Hepatocyte (in vitro differentiated cells): ENCODE data around the gene NPRL2. TPM values are rescaled to one million over a fixed set of nuclear protein-coding genes. Genes with fewer than 3 reads are reported as not detected.

ENCODE experiments used
- DNase-seq: peaks from one replicate; pipeline ENCODE4 v3.0.0-alpha.2; 2016; ENCODE audit warnings: low spot score
- H2AFZ ChIP-seq: fragments of 200-600 bp; sonication (generic); 2 replicates; pipeline ENCODE4 v1.6.0; 2016; ENCODE audit warnings: antibody characterized with exemption, mild to moderate bottlenecking
- H3K27ac ChIP-seq: fragments of 200-600 bp; sonication (generic); 2 replicates; pipeline ENCODE4 v1.5.1; 2016; ENCODE audit warnings: mild to moderate bottlenecking
- H3K27me3 ChIP-seq: fragments of 200-600 bp; sonication (generic); 2 replicates; pipeline ENCODE4 v1.6.1; 2016
- H3K36me3 ChIP-seq: fragments of 200-600 bp; sonication (generic); replicated peaks from 2 replicates; pipeline ENCODE4 v1.5.1; 2016; ENCODE audit warnings: low read depth; ENCODE audit not compliant: insufficient read depth
- H3K4me1 ChIP-seq: fragments of 200-600 bp; sonication (generic); 2 replicates; pipeline ENCODE4 v1.5.1; 2016; ENCODE audit warnings: mild to moderate bottlenecking, moderate library complexity; ENCODE audit not compliant: insufficient read depth
- H3K4me2 ChIP-seq: fragments of 200-600 bp; sonication (generic); 2 replicates; pipeline ENCODE4 v1.6.0; 2016
- H3K4me3 ChIP-seq: fragments of 200-600 bp; sonication (generic); 2 replicates; pipeline ENCODE4 v1.5.1; 2016; ENCODE audit warnings: mild to moderate bottlenecking
- H3K79me2 ChIP-seq: fragments of 200-600 bp; sonication (generic); 2 replicates; pipeline ENCODE4 v1.6.0; 2017; ENCODE audit warnings: mild to moderate bottlenecking
- H3K9me2 ChIP-seq: fragments of 200-600 bp; sonication (generic); replicated peaks from 2 replicates; pipeline ENCODE4 v1.6.0; 2017; ENCODE audit warnings: mild to moderate bottlenecking; ENCODE audit not compliant: insufficient read depth
- H3K9me3 ChIP-seq: fragments of 200-600 bp; sonication (generic); 2 replicates; pipeline ENCODE4 v1.5.1; 2016; ENCODE audit warnings: low read depth, mild to moderate bottlenecking
- H4K20me1 ChIP-seq: fragments of 200-600 bp; sonication (generic); 2 replicates; pipeline ENCODE4 v1.6.0; 2016; ENCODE audit warnings: mild to moderate bottlenecking; ENCODE audit not compliant: insufficient read depth, poor library complexity, severe bottlenecking
- EZH2 ChIP-seq: fragments of 200-600 bp; sonication (generic); IDR thresholded peaks from 2 replicates; pipeline ENCODE4 v1.6.1; 2016; ENCODE audit warnings: antibody characterized with exemption, mild to moderate bottlenecking, borderline replicate concordance
- EZH2phosphoT487 ChIP-seq: fragments of 200-600 bp; sonication (generic); IDR thresholded peaks from one replicate; pipeline ENCODE4 v1.6.1; 2018; ENCODE audit warnings: antibody characterized with exemption, mild to moderate bottlenecking, low read depth, moderate library complexity; ENCODE audit not compliant: unreplicated experiment, severe bottlenecking
- WGBS: methylation state at CpG from one replicate; pipeline ENCODE4 v1.1.6; 2016; ENCODE audit warnings: low lambda C conversion rate; ENCODE audit errors: missing lambda C conversion rate; 5-methylcytosine and 5-hydroxymethylcytosine counted together
- polyA plus RNA-seq: library from polyadenylated mRNA; unstranded; fragments of >200 nt; fragmentation: Nextera tagmentation; extraction: Ambion mirVana; gene quantifications from 2 replicates; pipeline ENCODE4 v1.2.1, GENCODE V29; 2016
- total RNA-seq: library from RNA; depleted of rRNA; stranded (reverse); fragments of >200 nt; gene quantifications from 2 replicates; pipeline ENCODE4 v1.2.3, GENCODE V29; 2014
- TF ChIP-seq, protein P1 (sequence below): fragments of 200-600 bp; sonication (generic); IDR thresholded peaks from 2 replicates; pipeline ENCODE4 v1.5.1; 2016; ENCODE audit warnings: antibody characterized with exemption, mild to moderate bottlenecking; ENCODE audit not compliant: poor library complexity

Gene NPRL2
- total and polyA plus RNA-seq, 2 experiments from 2014 or later, result 22.3 to 27.0 TPM

DNA sequence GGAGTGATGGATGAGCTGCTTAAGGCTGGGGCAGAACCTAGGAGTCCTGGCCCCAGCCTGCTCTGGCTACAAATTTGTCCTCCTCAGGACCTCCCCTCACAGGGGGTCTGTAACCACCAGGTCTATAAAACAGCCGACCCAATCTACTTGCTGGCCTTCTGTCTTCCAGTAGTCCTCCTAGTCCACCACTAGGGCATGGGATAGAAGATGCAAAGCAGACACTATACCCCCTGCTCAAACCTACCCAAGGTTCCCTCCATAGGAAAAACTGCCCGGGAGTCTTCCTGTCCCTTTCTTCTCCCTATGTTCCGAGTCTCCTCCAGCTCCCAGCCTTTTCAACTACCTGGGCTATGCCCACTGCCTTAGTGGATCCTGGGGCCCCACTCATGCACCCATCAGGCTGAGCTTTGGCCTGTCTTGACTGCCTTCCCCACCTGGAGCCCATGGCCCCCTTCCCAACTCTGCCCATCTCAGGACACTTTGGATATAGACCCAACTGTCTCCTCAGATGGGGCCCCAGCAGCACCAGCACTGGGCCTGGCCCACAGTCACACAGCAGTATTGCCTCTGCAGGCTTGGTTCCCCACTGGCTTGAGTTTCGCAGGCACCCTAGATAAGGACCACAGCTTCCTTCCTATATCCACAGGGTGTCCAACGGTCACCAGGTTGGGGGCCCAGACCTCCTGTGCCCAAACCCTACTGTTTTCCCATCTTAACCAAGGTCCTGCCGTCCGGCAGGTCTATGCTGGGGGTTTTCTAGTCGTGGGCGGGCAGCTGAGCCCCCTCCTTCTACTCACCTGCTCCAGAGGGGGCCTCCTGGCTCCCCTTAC is 52.5 kb downstream of the NPRL2 start:
- Histone ChIP-seq H3K4me3 (peak overlapping the region; percentile 52), H3K27me3 (no peaks in the 10 kb centered on the region), H3K4me1 (peaks cover 18% of the 10 kb centered on the region), H4K20me1 (no peaks in the 10 kb centered on the region), H3K9me2 (no peaks in the 10 kb centered on the region), H3K79me2 (peaks cover 11% of the 10 kb centered on the region), H3K4me2 (peak overlapping the region; percentile 93), H3K36me3 (no peaks in the 10 kb centered on the region), H2AFZ (no peak overlapping the region), H3K27ac (peak overlapping the region; percentile 88), H3K9me3 (no peaks in the 10 kb centered on the region)
- TF ChIP-seq EZH2phosphoT487, result no peak
- 59% methylated on average over 9 of the region's 9 CpGs for WGBS
- no peak for DNase-seq

DNA sequence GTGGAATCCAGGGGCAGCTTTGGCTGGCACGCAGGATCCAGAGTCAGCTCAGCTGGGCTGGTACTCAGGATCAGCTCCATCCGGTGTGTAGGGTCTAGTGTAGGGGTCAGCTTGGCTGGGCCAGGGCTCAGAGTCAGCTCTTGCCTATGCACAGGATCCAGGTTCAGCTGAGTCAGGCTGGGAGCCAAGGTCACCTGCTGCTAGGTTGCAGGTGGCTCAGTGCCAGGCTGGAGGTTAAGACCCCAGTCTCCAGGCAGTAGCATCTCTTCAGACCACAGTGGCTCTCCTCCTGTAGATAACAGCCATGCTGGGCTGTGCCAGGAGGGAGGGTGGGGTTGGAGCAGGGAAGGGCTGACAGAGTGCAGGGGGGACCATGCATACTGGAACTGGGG is 53.2 kb downstream of the NPRL2 start:
- WGBS, result 93% methylated on average over 2 of the region's 2 CpGs
- no peak for DNase-seq

More for the DNA sequence above, 53.2 kb downstream of the NPRL2 start:
- H3K4me2 ChIP-seq, result no peak overlapping the region
- H4K20me1 ChIP-seq, result no peaks in the 10 kb centered on the region
- no peaks in the 10 kb centered on the region for H3K9me2 ChIP-seq
- TF ChIP-seq, protein P1, sequence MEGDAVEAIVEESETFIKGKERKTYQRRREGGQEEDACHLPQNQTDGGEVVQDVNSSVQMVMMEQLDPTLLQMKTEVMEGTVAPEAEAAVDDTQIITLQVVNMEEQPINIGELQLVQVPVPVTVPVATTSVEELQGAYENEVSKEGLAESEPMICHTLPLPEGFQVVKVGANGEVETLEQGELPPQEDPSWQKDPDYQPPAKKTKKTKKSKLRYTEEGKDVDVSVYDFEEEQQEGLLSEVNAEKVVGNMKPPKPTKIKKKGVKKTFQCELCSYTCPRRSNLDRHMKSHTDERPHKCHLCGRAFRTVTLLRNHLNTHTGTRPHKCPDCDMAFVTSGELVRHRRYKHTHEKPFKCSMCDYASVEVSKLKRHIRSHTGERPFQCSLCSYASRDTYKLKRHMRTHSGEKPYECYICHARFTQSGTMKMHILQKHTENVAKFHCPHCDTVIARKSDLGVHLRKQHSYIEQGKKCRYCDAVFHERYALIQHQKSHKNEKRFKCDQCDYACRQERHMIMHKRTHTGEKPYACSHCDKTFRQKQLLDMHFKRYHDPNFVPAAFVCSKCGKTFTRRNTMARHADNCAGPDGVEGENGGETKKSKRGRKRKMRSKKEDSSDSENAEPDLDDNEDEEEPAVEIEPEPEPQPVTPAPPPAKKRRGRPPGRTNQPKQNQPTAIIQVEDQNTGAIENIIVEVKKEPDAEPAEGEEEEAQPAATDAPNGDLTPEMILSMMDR, result no peak
- TF ChIP-seq EZH2 (no peak), EZH2phosphoT487 (no peak)
- no peaks in the 10 kb centered on the region for H3K27me3 ChIP-seq
- H3K27ac ChIP-seq, result no peak overlapping the region
- peaks cover 25% of the 10 kb centered on the region for H3K4me1 ChIP-seq
- H3K79me2 ChIP-seq, result peaks cover 11% of the 10 kb centered on the region
- H3K4me3 ChIP-seq, result no peak overlapping the region
- no peaks in the 10 kb centered on the region for H3K36me3 ChIP-seq
- H3K9me3 ChIP-seq, result no peaks in the 10 kb centered on the region
- H2AFZ ChIP-seq, result no peak overlapping the region

Other genes starting within 250 kb of the NPRL2 start
- gene SEMA3F, start 195.5 kb downstream of the NPRL2 start, total RNA-seq, result 11.8 and 15.5 TPM in 2 replicates
- gene SEMA3F, start 195.5 kb downstream of the NPRL2 start, polyA plus RNA-seq, result 13.9 and 16.8 TPM in 2 replicates
- gene GNAT1, start 159.2 kb downstream of the NPRL2 start, total RNA-seq, result not detected in 2 replicates
- gene GNAT1, start 159.2 kb downstream of the NPRL2 start, polyA plus RNA-seq, result not detected in 2 replicates
- gene SLC38A3, start 145.5 kb downstream of the NPRL2 start, total RNA-seq, result 22.6 and 24.7 TPM in 2 replicates
- 37.9 and 56.6 TPM in 2 replicates for gene SLC38A3, start 145.5 kb downstream of the NPRL2 start, polyA plus RNA-seq
- gene GNAI2, start 114.6 kb downstream of the NPRL2 start, total RNA-seq, result 95.0 and 103 TPM in 2 replicates
- 219 and 233 TPM in 2 replicates for gene GNAI2, start 114.6 kb downstream of the NPRL2 start, polyA plus RNA-seq
- gene SEMA3B, start 81.6 kb downstream of the NPRL2 start, total RNA-seq, result 60.2 and 67.7 TPM in 2 replicates
- 104 and 135 TPM in 2 replicates for gene SEMA3B, start 81.6 kb downstream of the NPRL2 start, polyA plus RNA-seq
- gene LSMEM2, start 71.7 kb downstream of the NPRL2 start, total RNA-seq, result 0.20 TPM in 1 of 2 replicates, not detected in the other
- 0.39 TPM in 1 of 2 replicates, not detected in the other for gene LSMEM2, start 71.7 kb downstream of the NPRL2 start, polyA plus RNA-seq
- 37.0 and 41.4 TPM in 2 replicates for gene IFRD2, start 58.3 kb downstream of the NPRL2 start, total RNA-seq
- gene IFRD2, start 58.3 kb downstream of the NPRL2 start, polyA plus RNA-seq, result 71.6 and 76.2 TPM in 2 replicates
- 3.7 and 9.0 TPM in 2 replicates for gene HYAL3, start 51.4 kb downstream of the NPRL2 start, total RNA-seq
- 5.6 and 7.0 TPM in 2 replicates for gene HYAL3, start 51.4 kb downstream of the NPRL2 start, polyA plus RNA-seq
- gene NAA80, start 51.4 kb downstream of the NPRL2 start, total RNA-seq, result 6.7 and 7.1 TPM in 2 replicates
- gene NAA80, start 51.4 kb downstream of the NPRL2 start, polyA plus RNA-seq, result 17.0 and 19.5 TPM in 2 replicates
- 22.3 and 34.3 TPM in 2 replicates for gene HYAL1, start 47.2 kb downstream of the NPRL2 start, total RNA-seq
- 5.5 and 11.8 TPM in 2 replicates for gene HYAL1, start 47.2 kb downstream of the NPRL2 start, polyA plus RNA-seq
- gene HYAL2, start 28.0 kb downstream of the NPRL2 start, total RNA-seq, result 79.0 and 125 TPM in 2 replicates
- gene HYAL2, start 28.0 kb downstream of the NPRL2 start, polyA plus RNA-seq, result 63.9 and 75.4 TPM in 2 replicates
- gene TUSC2, start 22.6 kb downstream of the NPRL2 start, total RNA-seq, result 30.0 and 33.1 TPM in 2 replicates
- 45.6 and 59.0 TPM in 2 replicates for gene TUSC2, start 22.6 kb downstream of the NPRL2 start, polyA plus RNA-seq
- 11.3 and 13.4 TPM in 2 replicates for gene RASSF1, start 9.9 kb downstream of the NPRL2 start, total RNA-seq
- 22.9 and 30.1 TPM in 2 replicates for gene RASSF1, start 9.9 kb downstream of the NPRL2 start, polyA plus RNA-seq
- gene ZMYND10, start 5.0 kb downstream of the NPRL2 start, total RNA-seq, result 0.20 and 0.44 TPM in 2 replicates
- gene ZMYND10, start 5.0 kb downstream of the NPRL2 start, polyA plus RNA-seq, result 0.18 and 0.77 TPM in 2 replicates
- 31.0 and 37.3 TPM in 2 replicates for gene CYB561D2, start 87 bp upstream of the NPRL2 start, total RNA-seq
- gene CYB561D2, start 87 bp upstream of the NPRL2 start, polyA plus RNA-seq, result 40.5 and 46.9 TPM in 2 replicates
- gene TMEM115, start 8.7 kb upstream of the NPRL2 start, total RNA-seq, result 49.3 and 63.0 TPM in 2 replicates
- 64.5 and 69.9 TPM in 2 replicates for gene TMEM115, start 8.7 kb upstream of the NPRL2 start, polyA plus RNA-seq
- 0.87 and 1.2 TPM in 2 replicates for gene CACNA2D2, start 152.9 kb upstream of the NPRL2 start, total RNA-seq
- gene CACNA2D2, start 152.9 kb upstream of the NPRL2 start, polyA plus RNA-seq, result 1.4 and 1.5 TPM in 2 replicates
- 4.7 and 5.6 TPM in 2 replicates for gene C3orf18, start 217.0 kb upstream of the NPRL2 start, total RNA-seq
- gene C3orf18, start 217.0 kb upstream of the NPRL2 start, polyA plus RNA-seq, result 2.9 and 6.1 TPM in 2 replicates
- gene HEMK1, start 218.7 kb upstream of the NPRL2 start, total RNA-seq, result 18.5 and 18.6 TPM in 2 replicates
- 21.8 and 27.2 TPM in 2 replicates for gene HEMK1, start 218.7 kb upstream of the NPRL2 start, polyA plus RNA-seq